CD4-positive, alpha-beta T cell treated with Interleukin-15 for 4 hours (primary cell): ENCODE measurements around the gene EBI3.
A peak's percentile ranks its signal among the peaks of the same experiment; 100 is the strongest.
"Not testable (repeated sequence)": the region's sequence is repeated elsewhere in the genome, so short reads cannot be mapped to it uniquely, and the experiment has no call there.

Source experiments
- DNase-seq: peaks from one replicate; pipeline ENCODE4 v3.0.0-alpha.2; 2020; ENCODE audit warnings: low spot score

Gene EBI3

GRCh38 chr19:4200940-4201542, 28.3 kb upstream of the EBI3 start:
- no peak for DNase-seq

- DNase-seq = no peak
These were observed 27.5 kb upstream of the EBI3 start for GRCh38 chr19:4201798-4202197.

- no peak for DNase-seq
These were observed 22.4 kb upstream of the EBI3 start for GRCh38 chr19:4206818-4207484.

- DNase-seq = no peak
These were observed 20.8 kb upstream of the EBI3 start for GRCh38 chr19:4208385-4209094.

- no peak for DNase-seq
These were observed 19.1 kb upstream of the EBI3 start for GRCh38 chr19:4210166-4210731.

- no peak for DNase-seq
These were observed 16.2 kb upstream of the EBI3 start for GRCh38 chr19:4213116-4213515.

- DNase-seq = no peak
These were observed 13.5 kb upstream of the EBI3 start for GRCh38 chr19:4215807-4216206.

- DNase-seq = no peak
These were observed 12.5 kb upstream of the EBI3 start for GRCh38 chr19:4216846-4217245.

- no peak for DNase-seq
These were observed 11.7 kb upstream of the EBI3 start for GRCh38 chr19:4217429-4218264.

GRCh38 chr19:4218523-4218922, 10.8 kb upstream of the EBI3 start:
- not testable (repeated sequence) for DNase-seq

GRCh38 chr19:4220188-4220587, 9.1 kb upstream of the EBI3 start:
- DNase-seq = no peak

GRCh38 chr19:4224470-4224869, 4.9 kb upstream of the EBI3 start:
- no peak for DNase-seq

GRCh38 chr19:4225885-4226284, 3.4 kb upstream of the EBI3 start:
- no peak for DNase-seq

- DNase-seq = no peak
These were observed 1.6 kb upstream of the EBI3 start for GRCh38 chr19:4227771-4228170.

GRCh38 chr19:4228765-4229178, 551 bp upstream of the EBI3 start:
- no peak for DNase-seq

- DNase-seq = not testable (repeated sequence)
These were observed 914 bp downstream of the EBI3 start for GRCh38 chr19:4230237-4230636.

- DNase-seq = not testable (repeated sequence)
These were observed 2.2 kb downstream of the EBI3 start for GRCh38 chr19:4231521-4231920.

GRCh38 chr19:4232139-4232538, 2.8 kb downstream of the EBI3 start:
- DNase-seq = not testable (repeated sequence)

- DNase-seq = no peak
These were observed 3.4 kb downstream of the EBI3 start for GRCh38 chr19:4232614-4233281.

GRCh38 chr19:4233282-4233853, 4.0 kb downstream of the EBI3 start:
- DNase-seq = peak; percentile 57
